CD14-positive monocyte (primary cell): Measurements from ENCODE around the gene CCDC54. TPM values are rescaled to one million over a fixed set of nuclear protein-coding genes. Genes with fewer than 3 reads are reported as not detected.

ENCODE experiments used
- DNase-seq, 3 donors: peaks; one replicate each; pipeline ENCODE4 v3.0.0-alpha.2; 2011 to 2022
- H2AFZ ChIP-seq: 2 replicates; pipeline ENCODE4 v1.6.0; 2012; ENCODE audit warnings: mild to moderate bottlenecking, low read depth, low read length, inconsistent platforms; ENCODE audit not compliant: insufficient read depth, poor library complexity, severe bottlenecking
- H3K27ac ChIP-seq, 2 donors: 1 replicate in 1 of 2; 2 replicates in 1 of 2; pipeline ENCODE4 v1.5.1; 2012 to 2013; ENCODE audit warnings: low read length in 2 of 2, control low read depth in 1 of 2, inconsistent platforms in 1 of 2, low read depth in 1 of 2, mild to moderate bottlenecking in 1 of 2
- H3K27me3 ChIP-seq, 2 donors: one replicate each; pipeline versions ENCODE4 v1.6.0 to v1.6.1; 2011 to 2013; ENCODE audit warnings: low read length in 2 of 2; ENCODE audit not compliant: control insufficient read depth in 2 of 2, insufficient read depth in 2 of 2
- H3K36me3 ChIP-seq, 2 donors: replicated peaks in 1 of 2; 1 replicate in 1 of 2; 2 replicates in 1 of 2; pipeline versions ENCODE4 v1.5.1 to v1.6.1; 2012 to 2013; ENCODE audit warnings: low read length in 2 of 2, control low read depth in 1 of 2, inconsistent platforms in 1 of 2, mild to moderate bottlenecking in 1 of 2; ENCODE audit not compliant: insufficient read depth in 2 of 2, control insufficient read depth in 1 of 2
- H3K4me1 ChIP-seq, 2 donors: 1 replicate in 1 of 2; 2 replicates in 1 of 2; pipeline versions ENCODE4 v1.5.1 to v1.6.1; 2012 to 2013; ENCODE audit warnings: low read length in 2 of 2, control low read depth in 1 of 2, inconsistent platforms in 1 of 2, mild to moderate bottlenecking in 1 of 2, moderate library complexity in 1 of 2; ENCODE audit not compliant: insufficient read depth in 2 of 2, control insufficient read depth in 1 of 2
- H3K4me2 ChIP-seq: replicated peaks from 2 replicates; pipeline ENCODE3; 2012; ENCODE audit warnings: low read length, moderate library complexity, mild to moderate bottlenecking; ENCODE audit not compliant: poor library complexity, severe bottlenecking; ENCODE audit errors: extremely low read depth
- H3K4me3 ChIP-seq, 3 experiments: fragments of 200-600 bp in 1 of 3; sonication (generic) in 1 of 3; replicated peaks in 1 of 3; 1 replicate in 2 of 3; 2 replicates in 1 of 3; pipeline ENCODE4 v1.5.1; 2011 to 2013; ENCODE audit warnings: low read length in 3 of 3, mild to moderate bottlenecking in 3 of 3, control low read depth in 2 of 3, low read depth in 2 of 3, inconsistent platforms in 1 of 3, moderate library complexity in 1 of 3
- H3K79me2 ChIP-seq: 2 replicates; pipeline ENCODE4 v1.6.0; 2012; ENCODE audit warnings: mild to moderate bottlenecking, control low read depth, inconsistent platforms, low read length, moderate library complexity; ENCODE audit not compliant: insufficient read depth
- H3K9ac ChIP-seq: 2 replicates; pipeline ENCODE4 v1.6.0; 2017; ENCODE audit warnings: low read length, mild to moderate bottlenecking; ENCODE audit not compliant: insufficient read depth, poor library complexity, severe bottlenecking
- H3K9me3 ChIP-seq, 2 donors: replicated peaks in 1 of 2; 1 replicate in 1 of 2; 2 replicates in 1 of 2; pipeline versions ENCODE4 v1.5.1 to v1.6.1; 2012 to 2013; ENCODE audit warnings: low read length in 2 of 2, control low read depth in 1 of 2; ENCODE audit not compliant: control insufficient read depth in 1 of 2, insufficient read depth in 1 of 2
- H4K20me1 ChIP-seq: 2 replicates; pipeline ENCODE4 v1.6.0; 2012; ENCODE audit warnings: mild to moderate bottlenecking, low read length, control low read depth, moderate library complexity; ENCODE audit not compliant: insufficient read depth
- H3K27ac Mint-ChIP-seq, 7 donors: one replicate each; pipeline ENCODE4 v1.8.0; 2020; ENCODE audit warnings: mild to moderate bottlenecking in 7 of 7, mixed read lengths in 7 of 7, moderate library complexity in 6 of 7, inconsistent platforms in 2 of 7
- H3K27me3 Mint-ChIP-seq, 3 donors: one replicate each; pipeline ENCODE4 v1.8.0; 2021 to 2022; ENCODE audit warnings: low read depth in 3 of 3, mild to moderate bottlenecking in 3 of 3, mixed read lengths in 3 of 3, moderate library complexity in 3 of 3, inconsistent platforms in 1 of 3
- H3K36me3 Mint-ChIP-seq, 2 donors: one replicate each; pipeline ENCODE4 v1.8.0; 2020; ENCODE audit warnings: mixed read lengths in 2 of 2, inconsistent platforms in 1 of 2, mild to moderate bottlenecking in 1 of 2
- H3K4me1 Mint-ChIP-seq: one replicate; pipeline ENCODE4 v1.8.0; 2020; ENCODE audit warnings: mild to moderate bottlenecking, mixed read lengths
- H3K4me3 Mint-ChIP-seq, 2 donors: one replicate each; pipeline ENCODE4 v1.8.0; 2020; ENCODE audit warnings: mild to moderate bottlenecking in 2 of 2, mixed read lengths in 2 of 2, moderate library complexity in 1 of 2
- H3K9me3 Mint-ChIP-seq, 7 donors: one replicate each; pipeline ENCODE4 v1.8.0; 2020 to 2022; ENCODE audit warnings: mixed read lengths in 7 of 7, mild to moderate bottlenecking in 6 of 7, moderate library complexity in 6 of 7, inconsistent platforms in 2 of 7
- CTCF ChIP-seq: fragments of 200-600 bp; IDR thresholded peaks from one replicate; pipeline ENCODE4 v1.8.0; 2022; ENCODE audit warnings: antibody characterized with exemption, mild to moderate bottlenecking
- WGBS: methylation state at CpG from one replicate; pipeline ENCODE4 v1.1.5; 2013; ENCODE audit warnings: missing lambda C conversion rate; ENCODE audit not compliant: insufficient coverage; 5-methylcytosine and 5-hydroxymethylcytosine counted together
- intact Hi-C, 2 donors: fragments of 100-400 bp; cut with micrococcal nuclease; formaldehyde crosslinking; loops; one replicate each; pipeline versions ENCODE4 v1.15.0 to v1.15.1; 2023
- polyA plus RNA-seq, 3 donors: library from polyadenylated mRNA; depleted of rRNA in 1 of 3; unstranded in 2 of 3; stranded (reverse) in 1 of 3; fragments of 300-500 nt in 2 of 3; fragments of >200 nt in 1 of 3; fragmentation: Illumina TruSeq in 2 of 3; gene quantifications; 1 replicate in 2 of 3; 2 replicates in 1 of 3; pipeline ENCODE4 v1.2.3, GENCODE V29; 2012 to 2021

Gene CCDC54
- polyA plus RNA-seq, 3 donors: not detected

- no peaks in the 10 kb centered on the region for H3K4me1 ChIP-seq
- no peak overlapping the region for H3K4me3 Mint-ChIP-seq
- WGBS: no CpG with 5 or more reads among the region's 3 CpGs
- H3K27ac ChIP-seq: no peak overlapping the region
- H4K20me1 ChIP-seq: no peaks in the 10 kb centered on the region
- no peak overlapping the region for H3K4me3 ChIP-seq
- peaks cover 0 to 2% (median 0%) of the 10 kb centered on the region in 3 donors for H3K27me3 Mint-ChIP-seq
- no peak for DNase-seq
- intact Hi-C loops: no loop called here
- H3K4me1 Mint-ChIP-seq: no peaks in the 10 kb centered on the region
- H3K36me3 ChIP-seq: no peaks in the 10 kb centered on the region
- H3K9me3 ChIP-seq: peaks cover 7 to 14% of the 10 kb centered on the region in 2 donors
- H3K79me2 ChIP-seq: no peaks in the 10 kb centered on the region
- H3K4me2 ChIP-seq: no peak overlapping the region
- no peak overlapping the region for H3K9ac ChIP-seq
- peaks cover 7 to 20% (median 17%) of the 10 kb centered on the region in 7 donors for H3K9me3 Mint-ChIP-seq
- H3K27ac Mint-ChIP-seq: no peak overlapping the region
- H2AFZ ChIP-seq: no peak overlapping the region
- no peak for TF ChIP-seq CTCF
- H3K27me3 ChIP-seq: no peaks in the 10 kb centered on the region
- no peaks in the 10 kb centered on the region for H3K36me3 Mint-ChIP-seq
Measured at GRCh38 chr3:107404727-107405469, 27.7 kb downstream of the CCDC54 start.

- intact Hi-C loops: no loop called here
- H3K27me3 ChIP-seq: no peaks in the 10 kb centered on the region
- no peak overlapping the region for H3K4me2 ChIP-seq
- H3K4me1 ChIP-seq: no peaks in the 10 kb centered on the region
- H3K36me3 ChIP-seq: no peaks in the 10 kb centered on the region
- peaks cover 7 to 17% of the 10 kb centered on the region in 2 donors for H3K9me3 ChIP-seq
- 50% methylated on average over 2 of the region's 2 CpGs for WGBS
- no peaks in the 10 kb centered on the region for H3K36me3 Mint-ChIP-seq
- H3K9me3 Mint-ChIP-seq: peaks cover 9 to 23% (median 18%) of the 10 kb centered on the region in 7 donors
- no peak overlapping the region for H2AFZ ChIP-seq
- no peaks in the 10 kb centered on the region for H3K79me2 ChIP-seq
- H3K27me3 Mint-ChIP-seq: peaks cover 0 to 2% (median 0%) of the 10 kb centered on the region in 3 donors
- H3K27ac Mint-ChIP-seq: peak overlapping the region in 1 of 7 donors; percentile 34
- no peak for DNase-seq
- H3K4me1 Mint-ChIP-seq: no peaks in the 10 kb centered on the region
- H3K4me3 ChIP-seq: no peak overlapping the region
- H4K20me1 ChIP-seq: no peaks in the 10 kb centered on the region
- H3K4me3 Mint-ChIP-seq: no peak overlapping the region
- TF ChIP-seq CTCF: no peak
- no peak overlapping the region for H3K9ac ChIP-seq
- no peak overlapping the region for H3K27ac ChIP-seq
Measured at GRCh38 chr3:107407355-107407754, 30.1 kb downstream of the CCDC54 start.
